Measurements from ENCODE around the gene RHOT1. TPM values are rescaled to one million over a fixed set of nuclear protein-coding genes. Genes with fewer than 3 reads are reported as not detected.
"Not testable (repeated sequence)": the region's sequence is repeated elsewhere in the genome, so short reads cannot be mapped to it uniquely, and the experiment has no call there.

The RHOT1 gene
- total RNA-seq, 1 donor from 2014 or later = 25.7 TPM

DNA sequence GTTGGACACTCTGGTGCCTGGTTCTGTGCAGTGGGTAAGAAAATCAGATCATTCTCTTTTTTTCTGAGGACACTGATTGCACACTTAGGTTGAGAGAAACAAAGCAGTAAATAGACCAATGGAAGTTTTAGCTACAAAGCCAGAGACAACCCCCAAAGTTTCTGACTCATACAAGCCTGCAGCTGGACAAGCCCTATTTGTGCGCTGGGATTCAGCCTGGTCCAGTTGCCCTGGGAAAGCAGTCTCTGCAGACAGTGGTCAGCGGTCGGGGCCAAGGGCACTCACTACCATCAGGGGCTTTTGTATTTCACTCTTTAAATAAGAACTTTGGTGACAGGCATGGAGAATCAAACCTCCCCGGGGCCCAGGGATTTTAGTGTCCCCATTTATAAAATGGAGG, 117.3 kb downstream of the RHOT1 start:
- Mint-ChIP-seq H3K27me3 (ENCODE audit: low read depth) (peaks cover 66% of the 10 kb centered on the region), H3K36me3 (ENCODE audit: low read depth) (no peaks in the 10 kb centered on the region), H3K27ac (no peak overlapping the region), H3K4me3 (ENCODE audit: low read depth) (no peak overlapping the region), H3K4me1 (ENCODE audit: low read depth) (peaks cover 1% of the 10 kb centered on the region), H3K9me3 (no peaks in the 10 kb centered on the region)
- no peak for DNase-seq (ENCODE audit: low spot score)
- intact Hi-C loops (cut with micrococcal nuclease) = loop anchor here (10.0 kb wide), 1 partner anchor 185 kb away; the partner anchor contains the start of gene PSMD11

DNA sequence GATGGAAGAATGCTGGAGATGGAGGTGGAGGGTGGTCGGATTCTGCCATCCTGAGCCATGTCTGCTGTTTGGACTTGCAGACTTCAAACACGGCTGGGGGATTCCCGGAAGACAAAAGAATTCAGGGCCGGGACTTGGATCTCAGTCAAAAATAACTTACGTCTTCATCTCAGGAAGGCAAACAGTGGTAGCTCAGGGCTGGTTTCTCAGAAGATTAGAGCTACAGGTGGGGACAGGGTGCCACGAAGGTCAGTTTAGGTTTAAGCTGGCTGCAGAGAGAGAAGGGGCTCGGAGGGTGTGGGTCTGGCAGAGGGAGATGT, 119.1 kb downstream of the RHOT1 start:
- H3K9me3 Mint-ChIP-seq = no peaks in the 10 kb centered on the region
- peaks cover 66% of the 10 kb centered on the region for H3K27me3 Mint-ChIP-seq (ENCODE audit: low read depth)
- peaks cover 6% of the 10 kb centered on the region for H3K4me1 Mint-ChIP-seq (ENCODE audit: low read depth)
- no peak overlapping the region for H3K4me3 Mint-ChIP-seq (ENCODE audit: low read depth)
- no peak for DNase-seq (ENCODE audit: low spot score)
- H3K36me3 Mint-ChIP-seq (ENCODE audit: low read depth) = no peaks in the 10 kb centered on the region
- intact Hi-C loops (cut with micrococcal nuclease) = no loop called here
- no peak overlapping the region for H3K27ac Mint-ChIP-seq

DNA sequence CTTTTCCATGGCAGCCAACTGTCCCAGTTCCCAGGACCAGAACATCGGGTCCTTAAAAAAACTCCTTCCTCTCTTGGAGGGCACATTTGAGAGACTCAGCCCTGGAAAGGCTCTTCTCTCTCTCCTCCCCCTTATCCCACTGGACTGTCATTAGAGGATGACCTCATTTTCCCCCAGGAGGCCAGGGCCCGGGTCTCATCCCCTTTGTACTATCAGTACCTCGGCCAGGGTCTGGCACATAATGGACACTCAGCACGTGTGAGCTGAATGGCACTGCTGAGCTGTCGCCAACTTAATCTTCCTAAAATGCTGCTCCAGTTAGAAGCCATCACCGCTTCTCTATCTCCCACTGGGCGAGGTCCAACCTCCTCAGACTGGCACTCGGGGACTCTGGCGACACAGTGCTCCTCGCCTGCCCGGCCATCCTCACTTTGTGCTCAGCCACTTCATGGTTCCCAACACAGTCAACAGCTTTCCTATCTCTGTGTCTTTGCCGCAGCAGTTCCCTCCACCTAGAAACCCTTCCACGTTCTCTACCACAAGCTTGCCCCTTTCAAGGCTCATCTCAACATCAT, 119.7 kb downstream of the RHOT1 start:
- H3K27ac Mint-ChIP-seq = no peak overlapping the region
- DNase-seq (ENCODE audit: low spot score) = no peak
- no peaks in the 10 kb centered on the region for H3K9me3 Mint-ChIP-seq
- peaks cover 69% of the 10 kb centered on the region for H3K27me3 Mint-ChIP-seq (ENCODE audit: low read depth)
- intact Hi-C loops (cut with micrococcal nuclease) = no loop called here
- no peaks in the 10 kb centered on the region for H3K36me3 Mint-ChIP-seq (ENCODE audit: low read depth)
- peaks cover 9% of the 10 kb centered on the region for H3K4me1 Mint-ChIP-seq (ENCODE audit: low read depth)
- no peak overlapping the region for H3K4me3 Mint-ChIP-seq (ENCODE audit: low read depth)

DNA sequence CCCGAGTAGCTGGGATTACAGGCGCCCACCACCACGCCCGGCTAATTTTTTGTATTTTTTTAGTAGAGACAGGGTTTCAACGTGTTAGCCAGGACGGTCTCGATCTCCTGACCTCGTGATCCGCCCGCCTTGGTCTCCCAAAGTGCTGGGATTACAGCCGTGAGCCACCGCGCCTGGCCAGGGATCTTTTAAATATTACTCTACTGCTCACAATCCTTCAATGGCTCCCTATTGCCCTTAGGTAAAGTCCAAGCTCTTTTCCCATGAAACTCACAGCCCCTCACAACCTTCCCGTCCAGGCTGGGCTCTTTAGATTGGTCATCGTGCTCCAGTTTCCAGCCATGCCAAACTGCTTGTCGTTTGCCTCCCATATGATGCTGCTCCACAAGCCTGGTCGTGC, 121.2 kb downstream of the RHOT1 start:
- peaks cover 16% of the 10 kb centered on the region for H3K4me1 Mint-ChIP-seq (ENCODE audit: low read depth)
- intact Hi-C loops (cut with micrococcal nuclease); H3K9me3 Mint-ChIP-seq; H3K4me3 Mint-ChIP-seq (ENCODE audit: low read depth); H3K27ac Mint-ChIP-seq; H3K36me3 Mint-ChIP-seq (ENCODE audit: low read depth); DNase-seq (ENCODE audit: low spot score): not testable (repeated sequence)
- peaks cover 69% of the 10 kb centered on the region for H3K27me3 Mint-ChIP-seq (ENCODE audit: low read depth)

DNA sequence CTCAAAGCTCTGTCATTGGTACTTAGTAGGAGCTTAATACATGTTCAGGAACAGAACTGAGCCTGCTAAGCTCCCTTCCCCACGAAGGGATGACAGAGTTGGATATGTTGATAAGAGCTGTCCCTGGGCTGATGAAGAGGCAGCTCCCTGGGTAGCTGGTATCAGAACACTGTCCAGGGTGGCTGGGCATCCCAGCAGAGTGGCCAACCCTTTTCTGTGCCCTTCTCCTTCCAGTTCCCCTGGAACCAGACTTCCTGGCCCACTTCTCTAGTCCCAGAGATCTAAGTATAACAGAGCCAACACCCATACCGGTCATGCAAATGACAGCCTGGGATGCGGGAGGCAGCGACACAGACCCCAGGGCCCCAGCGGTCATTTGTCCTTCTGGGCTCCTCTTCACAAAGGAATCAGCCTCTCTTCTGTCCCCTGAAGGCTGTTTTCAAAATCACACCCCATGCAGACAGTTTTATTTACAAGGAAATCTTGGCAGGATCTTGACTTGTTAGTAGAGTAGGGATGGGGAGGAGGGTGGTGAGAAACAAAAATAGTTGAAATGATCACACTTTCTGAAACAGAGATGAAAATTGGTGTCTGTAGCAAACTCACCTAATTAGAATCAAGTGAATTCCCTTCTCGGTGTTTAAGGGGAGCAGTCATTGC, 122.0 kb downstream of the RHOT1 start:
- DNase-seq (ENCODE audit: low spot score) = no peak
- H3K4me1 Mint-ChIP-seq (ENCODE audit: low read depth) = peaks cover 16% of the 10 kb centered on the region
- H3K4me3 Mint-ChIP-seq (ENCODE audit: low read depth) = peak overlapping the region; percentile 64
- no peak overlapping the region for H3K27ac Mint-ChIP-seq
- H3K36me3 Mint-ChIP-seq (ENCODE audit: low read depth) = no peaks in the 10 kb centered on the region
- peaks cover 73% of the 10 kb centered on the region for H3K27me3 Mint-ChIP-seq (ENCODE audit: low read depth)
- no peaks in the 10 kb centered on the region for H3K9me3 Mint-ChIP-seq
- intact Hi-C loops (cut with micrococcal nuclease) = no loop called here

DNA sequence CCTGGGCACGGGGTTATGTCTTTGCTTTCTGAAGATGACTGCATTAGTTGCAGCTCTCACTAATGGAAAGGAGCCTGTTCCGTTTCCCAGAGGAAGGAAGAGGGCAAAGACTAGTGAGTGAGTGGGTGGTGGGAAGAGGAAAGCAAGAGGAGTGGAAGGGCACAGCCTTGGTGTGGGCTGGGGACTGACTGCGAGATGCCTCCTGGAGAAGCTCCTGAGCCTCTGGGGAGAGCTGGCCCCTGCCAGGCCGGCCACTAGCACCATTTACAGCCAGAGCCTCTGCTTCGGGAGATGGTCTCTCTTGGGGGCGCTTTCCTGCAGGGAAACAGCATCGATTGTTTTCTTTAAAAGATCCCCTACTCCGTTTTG, 122.5 kb downstream of the RHOT1 start:
- Mint-ChIP-seq H3K4me1 (ENCODE audit: low read depth) (peaks cover 16% of the 10 kb centered on the region), H3K27me3 (ENCODE audit: low read depth) (peaks cover 73% of the 10 kb centered on the region), H3K36me3 (ENCODE audit: low read depth) (no peaks in the 10 kb centered on the region), H3K9me3 (no peaks in the 10 kb centered on the region), H3K4me3 (ENCODE audit: low read depth) (peak overlapping the region; percentile 64), H3K27ac (no peak overlapping the region)
- intact Hi-C loops (cut with micrococcal nuclease) = no loop called here
- DNase-seq (ENCODE audit: low spot score) = no peak

DNA sequence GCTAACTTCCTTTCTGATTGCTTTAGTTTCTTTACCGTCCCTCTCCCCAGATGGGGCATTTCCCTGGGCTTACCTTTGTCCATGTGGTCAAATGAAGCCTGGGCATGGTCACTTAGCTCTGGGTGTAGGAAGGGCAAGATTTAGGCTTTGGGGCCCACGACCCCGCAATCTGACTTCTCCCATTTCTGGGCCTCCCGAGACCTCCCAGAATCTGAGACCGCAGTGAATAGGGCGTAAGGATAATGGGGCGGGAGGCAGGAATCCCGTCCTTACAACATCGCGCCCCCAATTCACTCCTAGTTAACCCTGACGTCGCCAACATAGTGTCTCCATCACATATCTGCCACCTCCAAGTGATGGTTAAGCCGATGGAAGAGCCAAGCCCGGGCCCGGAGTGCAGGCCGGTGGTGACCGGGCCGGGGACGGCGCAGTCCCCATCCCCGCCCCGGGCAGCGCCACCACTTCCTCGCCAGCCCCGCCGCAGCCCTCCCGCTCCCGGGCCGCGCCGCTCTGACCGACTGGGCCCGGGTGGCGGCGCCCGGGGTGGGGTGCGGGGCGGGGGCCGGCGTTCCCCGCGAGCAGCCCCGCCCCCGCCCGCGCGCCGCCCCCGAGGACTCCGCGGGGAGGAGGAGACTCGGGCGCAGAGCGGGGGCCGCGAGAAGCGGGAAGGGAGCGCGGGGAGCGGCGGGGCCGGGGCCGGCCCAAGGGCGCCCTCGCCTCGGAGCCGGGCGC, 123.1 kb downstream of the RHOT1 start, which contains the start of gene RHBDL3:
TSS of gene RHBDL3 (plus strand) at position 641 of the 732 bp plus-strand sequence. CDS start 358 bp downstream, outside the sequence.
- Mint-ChIP-seq H3K9me3 (no peaks in the 10 kb centered on the region), H3K27ac (no peak within 1 kb of the TSS), H3K36me3 (ENCODE audit: low read depth) (no peaks in the 10 kb centered on the region), H3K4me1 (ENCODE audit: low read depth) (peaks cover 16% of the 10 kb centered on the region), H3K27me3 (ENCODE audit: low read depth) (peaks cover 75% of the 10 kb centered on the region), H3K4me3 (ENCODE audit: low read depth) (peak within 1 kb of the TSS; percentile 73)
- no peak for DNase-seq (ENCODE audit: low spot score)
- intact Hi-C loops (cut with micrococcal nuclease) = no loop called here

DNA sequence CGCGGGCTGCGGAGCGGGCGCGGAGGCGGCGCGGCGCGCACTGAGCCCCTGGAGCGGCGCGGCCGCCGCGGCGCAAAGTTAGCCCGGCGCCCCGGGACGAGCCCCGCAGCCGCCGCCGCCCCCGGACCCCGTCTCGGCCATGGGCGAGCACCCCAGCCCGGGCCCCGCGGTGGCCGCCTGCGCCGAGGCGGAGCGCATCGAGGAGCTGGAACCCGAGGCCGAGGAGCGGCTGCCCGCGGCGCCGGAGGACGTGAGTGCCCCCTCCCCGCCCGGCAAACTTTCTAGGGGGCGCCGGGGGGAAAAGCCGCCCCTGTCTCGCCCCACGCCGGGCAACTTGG, 123.7 kb downstream of the RHOT1 start:
- Mint-ChIP-seq H3K9me3 (no peaks in the 10 kb centered on the region), H3K27me3 (ENCODE audit: low read depth) (peaks cover 76% of the 10 kb centered on the region), H3K4me3 (ENCODE audit: low read depth) (no peak overlapping the region), H3K27ac (no peak overlapping the region), H3K4me1 (ENCODE audit: low read depth) (peaks cover 16% of the 10 kb centered on the region), H3K36me3 (ENCODE audit: low read depth) (no peaks in the 10 kb centered on the region)
- no peak for DNase-seq (ENCODE audit: low spot score)
- intact Hi-C loops (cut with micrococcal nuclease) = loop anchor here (2.0 kb wide), 1 partner anchor 53 kb away; no protein-coding TSS in a partner anchor

DNA sequence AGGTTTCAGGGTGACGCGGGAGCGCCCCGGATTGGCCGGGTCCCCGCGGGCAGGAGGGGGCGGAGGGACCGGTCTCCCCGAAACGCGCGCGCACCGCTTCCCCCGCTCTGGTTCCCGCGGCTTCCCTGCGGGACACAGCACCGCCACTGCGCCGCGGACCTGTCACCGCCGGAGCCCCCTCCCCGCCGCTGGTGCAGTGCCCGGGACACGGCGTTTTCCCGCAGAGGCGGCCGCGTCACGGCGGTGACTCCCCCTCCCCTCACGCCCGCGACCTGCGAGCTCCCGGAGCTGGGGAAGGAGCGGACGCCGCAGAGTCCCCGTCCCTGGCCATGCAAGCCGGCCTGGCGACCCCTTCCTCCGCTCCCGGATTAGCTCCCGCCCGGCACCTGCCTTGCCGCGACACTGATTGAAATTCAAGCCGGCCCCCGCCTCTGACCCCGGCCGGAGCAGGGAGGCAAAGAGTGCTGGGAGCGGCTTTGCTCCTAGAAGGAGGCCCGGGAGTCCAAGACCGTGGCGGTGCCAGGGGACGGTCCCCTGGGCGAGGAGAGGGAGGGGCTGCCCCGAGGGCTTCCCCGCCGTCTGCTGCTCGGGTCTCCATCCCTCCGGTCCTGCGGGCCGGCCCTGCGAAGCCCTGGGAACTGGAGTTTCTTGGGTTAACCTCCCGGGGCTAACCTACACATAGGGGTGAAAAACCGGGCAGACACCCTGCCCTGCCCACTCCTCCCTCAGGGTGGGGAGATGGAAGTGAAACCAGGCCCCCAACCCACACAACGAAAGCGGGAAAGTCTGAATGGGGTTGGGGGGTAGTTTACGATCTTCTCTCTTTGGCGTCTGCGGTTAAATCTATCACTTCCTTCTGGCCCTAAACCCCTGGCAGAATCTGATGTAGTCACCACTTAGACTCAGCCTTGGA, 124.3 kb downstream of the RHOT1 start:
- no peak for DNase-seq (ENCODE audit: low spot score)
- no peaks in the 10 kb centered on the region for H3K36me3 Mint-ChIP-seq (ENCODE audit: low read depth)
- H3K4me1 Mint-ChIP-seq (ENCODE audit: low read depth) = peaks cover 16% of the 10 kb centered on the region
- H3K27ac Mint-ChIP-seq = no peak overlapping the region
- peak overlapping the region; percentile 73 for H3K4me3 Mint-ChIP-seq (ENCODE audit: low read depth)
- H3K9me3 Mint-ChIP-seq = no peaks in the 10 kb centered on the region
- intact Hi-C loops (cut with micrococcal nuclease) = loop anchor here (2.0 kb wide), 1 partner anchor 52 kb away; no protein-coding TSS in a partner anchor
- peaks cover 77% of the 10 kb centered on the region for H3K27me3 Mint-ChIP-seq (ENCODE audit: low read depth)

DNA sequence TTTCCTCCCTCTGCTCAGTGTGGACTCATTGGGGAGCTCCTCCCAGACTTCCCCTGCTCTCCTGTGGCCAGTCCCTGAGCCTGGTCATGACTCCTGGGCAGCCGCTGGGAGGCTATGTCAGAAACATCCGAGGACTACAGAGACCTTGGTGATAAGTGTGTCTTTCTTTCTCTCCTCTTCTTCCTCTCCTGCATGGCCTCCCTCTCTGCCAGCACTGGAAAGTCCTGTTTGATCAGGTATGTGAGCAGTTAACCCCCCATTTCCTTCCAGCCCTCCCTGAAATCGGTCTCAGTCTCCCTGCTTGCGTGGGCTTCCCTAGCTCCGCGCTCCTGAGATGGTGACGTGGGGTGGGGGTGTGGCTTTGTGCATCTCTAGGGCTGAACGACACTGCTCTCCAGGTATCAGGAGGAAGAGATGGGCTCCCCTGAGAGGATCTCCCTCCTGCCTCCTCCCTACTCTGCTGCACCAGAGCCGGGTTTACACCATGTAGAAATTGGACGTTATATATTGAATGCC, 125.4 kb downstream of the RHOT1 start:
- intact Hi-C loops (cut with micrococcal nuclease) = loop anchor here (2.0 kb wide), 1 partner anchor 51 kb away; no protein-coding TSS in a partner anchor
- Mint-ChIP-seq H3K9me3 (no peaks in the 10 kb centered on the region), H3K4me1 (ENCODE audit: low read depth) (peaks cover 16% of the 10 kb centered on the region), H3K27ac (no peak overlapping the region), H3K4me3 (ENCODE audit: low read depth) (peak overlapping the region; percentile 57), H3K27me3 (ENCODE audit: low read depth) (peaks cover 77% of the 10 kb centered on the region), H3K36me3 (ENCODE audit: low read depth) (no peaks in the 10 kb centered on the region)
- DNase-seq (ENCODE audit: low spot score) = no peak

DNA sequence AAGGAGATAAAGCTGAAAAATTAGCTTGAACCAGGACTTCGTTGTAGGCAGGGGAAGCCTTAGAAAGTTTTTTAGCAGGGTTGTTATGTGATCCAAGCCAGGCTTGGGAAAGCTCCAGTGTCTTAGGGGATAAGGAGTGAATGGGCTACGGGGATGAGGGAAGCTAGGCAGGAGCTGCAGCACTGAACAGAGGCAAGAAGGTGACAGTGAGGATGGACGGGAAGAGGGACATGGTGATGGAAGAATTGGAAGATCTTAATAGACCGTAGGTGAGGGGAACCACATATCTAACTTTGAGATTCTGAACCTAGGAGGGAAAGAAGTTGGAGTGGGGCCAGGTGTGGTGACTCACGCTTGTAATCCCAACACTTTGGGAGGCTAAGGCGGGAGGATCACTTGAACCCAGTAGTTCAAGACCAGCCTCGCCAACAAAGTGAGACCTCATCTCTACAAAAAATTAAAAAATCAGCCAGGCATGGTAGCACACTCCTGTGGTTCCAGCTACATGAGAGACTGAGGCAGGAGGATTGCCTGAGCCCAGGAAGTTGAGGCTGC, 126.5 kb downstream of the RHOT1 start:
- intact Hi-C loops (cut with micrococcal nuclease) = no loop called here
- Mint-ChIP-seq H3K9me3 (no peaks in the 10 kb centered on the region), H3K4me1 (ENCODE audit: low read depth) (peaks cover 16% of the 10 kb centered on the region), H3K4me3 (ENCODE audit: low read depth) (no peak overlapping the region), H3K36me3 (ENCODE audit: low read depth) (no peaks in the 10 kb centered on the region), H3K27me3 (ENCODE audit: low read depth) (peaks cover 69% of the 10 kb centered on the region), H3K27ac (no peak overlapping the region)
- no peak for DNase-seq (ENCODE audit: low spot score)

DNA sequence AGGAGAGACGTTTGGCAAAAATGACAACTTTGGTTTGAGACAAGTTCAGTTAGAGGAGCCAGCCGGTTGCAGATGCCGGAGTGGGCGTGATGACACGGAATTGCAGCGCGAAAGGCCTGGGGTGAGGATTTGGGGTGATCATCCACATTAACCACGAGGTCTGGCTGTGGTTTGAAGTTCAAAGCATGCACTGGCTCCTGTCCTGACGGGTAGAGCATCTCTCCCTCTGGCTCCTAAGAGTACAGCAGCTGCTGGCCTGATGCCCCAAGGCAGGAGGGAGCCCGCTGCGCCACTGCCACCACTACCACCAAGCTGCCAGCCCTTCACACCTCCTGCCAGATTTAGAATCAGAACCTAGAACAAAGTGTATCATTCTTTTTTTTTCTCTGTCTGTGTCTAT, 127.1 kb downstream of the RHOT1 start:
- no peak for DNase-seq (ENCODE audit: low spot score)
- Mint-ChIP-seq H3K36me3 (ENCODE audit: low read depth) (no peaks in the 10 kb centered on the region), H3K4me1 (ENCODE audit: low read depth) (peaks cover 16% of the 10 kb centered on the region), H3K27me3 (ENCODE audit: low read depth) (peaks cover 68% of the 10 kb centered on the region), H3K9me3 (no peaks in the 10 kb centered on the region), H3K27ac (no peak overlapping the region), H3K4me3 (ENCODE audit: low read depth) (no peak overlapping the region)
- intact Hi-C loops (cut with micrococcal nuclease) = no loop called here

All from activated T-helper 2 cell treated with anti-CD3 and anti-CD28 coated beads, Interferon-gamma antibody, Interleukin-2, Interleukin-4, amounts not matched to agents 10 μg/mL and 5 μg/mL and 100 μg/mL, durations not matched to agents 14 hours and 24 hours and 36 hours (primary cell).